Occipital lobe (tissue), 2 donors: ENCODE data around the gene PRRG3. TPM values are rescaled to one million over a fixed set of nuclear protein-coding genes. Genes with fewer than 3 reads are reported as not detected.

ENCODE experiments used
- DNase-seq: peaks from one replicate; lab custom pipeline; 2025; lab: John Stamatoyannopoulos, UW
- total RNA-seq: library from RNA; depleted of rRNA; stranded (reverse); fragments of >200 nt; gene quantifications from one replicate; pipeline ENCODE4 v1.2.3, GENCODE V29; 2014

PRRG3 gene
- total RNA-seq, 1 donor from 2014 or later: 7.2 TPM

- no peak for DNase-seq
Observed at GRCh38 chrX:151742311-151742710, 47.1 kb downstream of the PRRG3 start.

- DNase-seq: no peak
Observed at GRCh38 chrX:151743651-151744470, 48.6 kb downstream of the PRRG3 start.

DNA sequence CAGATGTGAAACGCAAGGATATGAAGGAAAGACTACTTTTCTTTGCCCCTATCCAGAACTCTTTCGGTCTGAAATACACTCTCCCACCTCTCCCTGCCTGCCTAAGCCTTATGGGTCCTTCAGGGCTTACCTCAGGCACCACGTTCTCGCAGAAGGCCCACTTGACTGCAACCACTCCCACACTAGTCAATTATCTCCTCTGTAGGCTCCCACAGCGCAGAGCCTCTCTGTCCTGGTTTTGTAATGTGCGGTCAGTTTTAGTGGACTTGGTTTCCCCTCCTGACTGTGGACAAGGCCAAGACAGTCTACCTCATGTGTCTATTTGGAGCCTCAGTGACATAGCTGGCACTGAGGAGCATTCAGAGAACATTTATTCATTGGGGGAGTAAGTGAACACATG is 50.4 kb downstream of the PRRG3 start:
- DNase-seq: no peak

- DNase-seq: no peak
Observed at GRCh38 chrX:151746502-151746901, 51.2 kb downstream of the PRRG3 start.

- no peak for DNase-seq
Observed at GRCh38 chrX:151750511-151750910, 55.3 kb downstream of the PRRG3 start.

DNA sequence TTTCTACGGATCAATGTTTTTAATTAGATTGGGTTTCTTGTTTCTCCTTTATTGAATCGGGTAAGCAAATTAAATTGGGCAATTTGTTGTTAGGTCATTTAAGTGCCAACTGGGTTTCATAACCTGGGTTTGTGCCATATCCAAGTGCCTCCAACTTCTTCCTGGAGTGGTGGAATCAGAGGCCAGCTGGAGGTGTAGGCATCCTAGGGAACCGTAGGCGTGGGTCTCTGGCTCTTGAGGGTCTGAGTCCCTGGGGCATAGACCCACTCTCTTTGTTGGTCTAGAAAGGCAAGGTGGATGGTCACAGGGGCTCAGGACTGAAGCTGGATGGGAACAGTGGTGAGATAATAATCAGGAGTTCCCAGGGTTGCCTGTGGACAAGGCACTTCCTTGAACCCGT is 57.6 kb downstream of the PRRG3 start:
- DNase-seq: no peak

- DNase-seq: peak; percentile 4
Observed at GRCh38 chrX:151753313-151754046, 58.2 kb downstream of the PRRG3 start.

- DNase-seq: no peak
Observed at GRCh38 chrX:151754047-151754429, 58.8 kb downstream of the PRRG3 start.

- DNase-seq: no peak
Observed at GRCh38 chrX:151754641-151755215, 59.5 kb downstream of the PRRG3 start.

Other genes starting within 250 kb of the PRRG3 start
- gene PASD1, start 131.8 kb upstream of the PRRG3 start, total RNA-seq: not detected
- gene FATE1, start 20.6 kb downstream of the PRRG3 start, total RNA-seq: not detected
- gene CNGA2, start 39.3 kb downstream of the PRRG3 start, total RNA-seq: not detected
- gene MAGEA4, start 217.4 kb downstream of the PRRG3 start, total RNA-seq: not detected